GM21447 (cell line): ENCODE measurements around the gene KCTD15.

ENCODE experiments used
- ATAC-seq: cut with Tn5 transposase; IDR thresholded peaks from one replicate; pipeline ENCODE4 v1.9.1; 2021; ENCODE audit not compliant: unreplicated experiment

Gene KCTD15

DNA sequence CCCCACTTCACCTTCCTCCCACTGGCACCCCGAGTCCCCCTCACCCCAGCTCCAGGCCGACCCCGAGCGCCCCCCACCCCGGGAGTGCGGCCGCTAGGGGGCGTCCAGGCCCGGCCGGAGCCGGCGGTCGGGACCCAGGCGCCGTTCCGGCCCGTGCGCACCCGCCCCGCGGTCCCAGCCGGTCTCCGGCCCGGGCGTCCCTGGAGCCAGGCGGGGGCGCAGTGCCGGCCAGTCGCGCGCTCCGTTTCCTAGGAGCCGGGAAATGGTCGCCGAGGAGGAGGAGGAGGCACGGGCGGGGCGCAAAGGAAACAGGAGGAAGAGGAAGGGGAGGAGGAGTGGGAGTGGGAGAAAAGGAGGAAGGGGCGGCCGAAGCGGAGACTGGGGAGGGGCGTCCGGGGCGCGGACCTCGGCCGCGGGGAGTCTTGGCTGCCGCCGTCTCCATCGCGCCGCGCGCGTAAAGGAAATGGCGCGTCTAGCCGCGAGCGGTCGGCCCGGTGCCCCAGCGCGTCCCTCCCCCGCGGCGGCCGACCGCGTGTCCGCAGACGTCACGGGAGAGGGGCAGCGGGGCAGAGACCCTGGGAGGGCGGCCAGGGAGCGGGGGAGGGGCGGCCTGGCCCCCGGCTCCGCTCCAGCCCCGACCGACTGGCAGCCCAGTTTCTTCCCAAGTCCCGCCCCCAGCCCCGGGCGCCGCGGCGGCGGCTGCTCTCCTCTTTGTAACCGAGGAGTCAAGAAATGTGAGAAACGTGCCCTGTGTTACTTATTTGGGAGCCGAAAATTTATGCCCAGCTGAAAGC is 1.1 kb upstream of the KCTD15 start:
- ATAC-seq = no peak

GRCh38 chr19:33797802-33798671 is 1.4 kb downstream of the KCTD15 start:
- no peak for ATAC-seq

- ATAC-seq = no peak
Observed at GRCh38 chr19:33798681-33799111, 2.0 kb downstream of the KCTD15 start.

- ATAC-seq = no peak
Observed at GRCh38 chr19:33799476-33799875, 2.8 kb downstream of the KCTD15 start.

- ATAC-seq = no peak
Observed at GRCh38 chr19:33800012-33800680, 3.5 kb downstream of the KCTD15 start.

- ATAC-seq = no peak
Observed at GRCh38 chr19:33801411-33801810, 4.7 kb downstream of the KCTD15 start.

GRCh38 chr19:33802001-33802400 is 5.3 kb downstream of the KCTD15 start:
- ATAC-seq = no peak

DNA sequence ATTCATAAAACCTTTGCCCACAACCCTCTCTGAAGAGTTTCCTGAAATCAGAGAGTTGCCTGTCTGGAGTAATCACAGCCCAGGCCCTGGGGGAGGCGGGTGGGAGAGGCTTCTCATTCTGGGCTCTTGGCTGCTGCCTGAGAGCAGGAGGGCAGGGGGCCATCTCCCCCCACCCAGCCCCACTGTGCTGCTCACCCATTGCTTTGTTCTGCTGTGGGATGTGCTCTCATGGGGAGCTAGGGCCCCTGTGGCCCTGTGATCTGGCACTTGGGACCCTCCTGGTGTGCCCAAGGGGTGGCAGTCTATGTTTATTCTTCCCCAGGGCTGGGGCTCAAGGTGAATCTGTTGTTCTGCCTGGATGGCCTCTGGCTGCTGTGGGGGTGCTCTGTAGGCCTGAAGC is 6.1 kb downstream of the KCTD15 start:
- no peak for ATAC-seq

DNA sequence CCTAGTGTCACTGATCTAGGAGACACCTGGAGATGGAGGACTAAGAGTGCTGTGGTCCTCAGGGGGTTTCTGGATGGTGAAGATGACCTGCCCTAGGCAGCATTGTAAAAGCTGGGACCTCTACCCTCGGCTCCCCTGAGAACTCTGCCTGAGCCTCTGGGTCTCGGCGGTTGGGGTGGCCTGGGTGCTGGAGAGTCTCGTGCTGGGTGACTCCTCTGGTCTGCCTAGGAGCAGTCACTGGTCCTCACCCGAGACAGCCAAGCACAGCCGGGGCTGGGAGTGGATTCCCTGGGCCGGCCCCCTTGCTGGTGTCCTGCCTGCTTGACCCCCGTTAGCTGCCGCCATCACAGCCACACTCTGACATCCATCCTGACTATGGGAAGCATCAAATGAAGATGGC is 6.7 kb downstream of the KCTD15 start:
- no peak for ATAC-seq

DNA sequence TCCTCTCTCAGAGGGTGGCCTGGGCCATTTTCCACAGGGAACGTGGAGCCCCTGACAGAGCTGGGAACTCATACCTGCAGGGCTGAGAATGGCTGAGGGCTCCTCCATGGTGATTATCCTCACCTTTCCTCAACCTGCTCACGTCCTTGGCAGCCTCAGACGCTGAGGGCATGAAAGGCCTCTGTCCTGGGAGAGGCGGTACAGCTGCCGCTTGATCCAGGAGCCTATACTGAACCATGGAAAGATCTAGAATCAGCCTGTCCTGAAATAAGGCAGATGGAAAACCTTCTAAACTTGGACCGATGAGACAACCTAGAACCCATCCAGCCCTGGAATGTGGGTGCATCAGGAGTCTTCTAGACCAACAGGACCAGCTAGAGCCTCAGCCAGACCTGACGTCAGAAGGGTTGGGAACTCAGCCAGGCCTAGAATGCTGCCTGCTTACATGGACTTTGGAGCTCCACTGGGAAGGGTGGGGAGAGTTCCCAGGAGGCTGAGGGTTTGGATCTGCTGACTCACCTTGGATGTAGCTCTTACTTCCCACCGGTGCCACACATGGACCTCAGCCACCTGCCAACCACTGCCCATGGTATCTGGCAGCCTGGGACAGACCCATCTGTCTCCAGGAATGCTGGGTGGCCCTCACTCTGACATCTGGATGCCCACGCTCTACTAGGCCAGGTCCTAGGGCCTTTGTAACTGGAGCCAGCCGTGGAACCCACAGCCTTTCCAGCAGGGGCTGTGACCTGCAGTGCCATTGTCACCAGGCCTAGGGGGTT is 7.5 kb downstream of the KCTD15 start:
- no peak for ATAC-seq

- ATAC-seq = no peak
Observed at GRCh38 chr19:33805313-33805712, 8.6 kb downstream of the KCTD15 start.

GRCh38 chr19:33805840-33806433 is 9.3 kb downstream of the KCTD15 start:
- ATAC-seq = no peak

DNA sequence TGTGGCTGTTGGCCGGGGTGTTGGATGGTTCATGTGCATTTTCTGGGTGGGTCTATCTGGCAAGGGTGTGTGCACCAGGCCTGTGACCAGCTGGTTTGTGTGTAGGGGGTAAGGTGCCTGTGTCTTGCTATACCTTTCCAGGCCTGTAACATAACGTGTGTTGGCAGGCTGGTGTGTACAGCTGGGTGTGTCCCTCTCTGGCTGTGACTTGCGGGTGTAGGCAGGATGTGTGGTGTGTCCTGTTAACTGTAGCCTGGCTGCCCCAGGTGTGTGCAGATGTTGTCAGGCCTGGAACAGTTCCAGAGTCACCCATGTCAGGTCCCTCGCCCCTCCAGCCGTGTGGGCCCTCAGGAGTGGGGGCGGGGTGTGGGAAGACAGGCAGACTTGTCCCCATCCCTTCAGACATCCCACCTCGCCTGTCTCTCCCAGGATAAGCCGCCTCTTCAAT is 9.8 kb downstream of the KCTD15 start:
- no peak for ATAC-seq

GRCh38 chr19:33808399-33808798 is 11.7 kb downstream of the KCTD15 start:
- no peak for ATAC-seq

- no peak for ATAC-seq
Observed at GRCh38 chr19:33809960-33810359, 13.3 kb downstream of the KCTD15 start.

DNA sequence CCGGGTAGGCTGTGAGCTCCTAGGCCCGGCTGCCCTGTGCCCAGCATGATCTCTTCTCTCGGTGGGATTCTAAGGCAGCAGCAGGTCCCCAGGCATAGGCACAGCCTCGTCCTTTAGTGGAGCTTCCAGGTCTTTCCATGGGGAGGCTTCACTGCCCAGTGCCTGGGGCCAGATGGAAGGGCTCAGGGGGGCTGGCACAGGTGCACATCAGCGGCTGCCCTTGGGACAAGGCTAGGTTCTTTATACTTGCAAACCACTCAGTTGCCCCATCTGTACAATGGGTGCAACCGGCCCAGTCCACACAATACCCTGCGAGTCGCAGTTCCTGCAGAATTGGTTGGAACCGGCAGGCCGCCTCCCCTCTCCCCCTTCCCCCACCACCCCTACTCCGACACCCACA is 14.2 kb downstream of the KCTD15 start:
- ATAC-seq = no peak

GRCh38 chr19:33811246-33811645 is 14.6 kb downstream of the KCTD15 start:
- no peak for ATAC-seq

GRCh38 chr19:33811736-33812387 is 15.2 kb downstream of the KCTD15 start:
- no peak for ATAC-seq

GRCh38 chr19:33812388-33813330 is 16.0 kb downstream of the KCTD15 start:
- no peak for ATAC-seq
